ENCODE data around the gene E2F6. TPM values are rescaled to one million over a fixed set of nuclear protein-coding genes. Genes with fewer than 3 reads are reported as not detected.
"Not testable (repeated sequence)": the region's sequence is repeated elsewhere in the genome, so short reads cannot be mapped to it uniquely, and the experiment has no call there.

Gene E2F6
- total RNA-seq, 1 experiment from 2014 or later, result 14.2 TPM

- peaks cover 9% of the 10 kb centered on the region for H3K9me3 Mint-ChIP-seq
- TF ChIP-seq ZBTB43 (CRISPR knock-in tag; IDR thresholded peaks at IDR 0.05), result no peak
- TF ChIP-seq, protein P1, sequence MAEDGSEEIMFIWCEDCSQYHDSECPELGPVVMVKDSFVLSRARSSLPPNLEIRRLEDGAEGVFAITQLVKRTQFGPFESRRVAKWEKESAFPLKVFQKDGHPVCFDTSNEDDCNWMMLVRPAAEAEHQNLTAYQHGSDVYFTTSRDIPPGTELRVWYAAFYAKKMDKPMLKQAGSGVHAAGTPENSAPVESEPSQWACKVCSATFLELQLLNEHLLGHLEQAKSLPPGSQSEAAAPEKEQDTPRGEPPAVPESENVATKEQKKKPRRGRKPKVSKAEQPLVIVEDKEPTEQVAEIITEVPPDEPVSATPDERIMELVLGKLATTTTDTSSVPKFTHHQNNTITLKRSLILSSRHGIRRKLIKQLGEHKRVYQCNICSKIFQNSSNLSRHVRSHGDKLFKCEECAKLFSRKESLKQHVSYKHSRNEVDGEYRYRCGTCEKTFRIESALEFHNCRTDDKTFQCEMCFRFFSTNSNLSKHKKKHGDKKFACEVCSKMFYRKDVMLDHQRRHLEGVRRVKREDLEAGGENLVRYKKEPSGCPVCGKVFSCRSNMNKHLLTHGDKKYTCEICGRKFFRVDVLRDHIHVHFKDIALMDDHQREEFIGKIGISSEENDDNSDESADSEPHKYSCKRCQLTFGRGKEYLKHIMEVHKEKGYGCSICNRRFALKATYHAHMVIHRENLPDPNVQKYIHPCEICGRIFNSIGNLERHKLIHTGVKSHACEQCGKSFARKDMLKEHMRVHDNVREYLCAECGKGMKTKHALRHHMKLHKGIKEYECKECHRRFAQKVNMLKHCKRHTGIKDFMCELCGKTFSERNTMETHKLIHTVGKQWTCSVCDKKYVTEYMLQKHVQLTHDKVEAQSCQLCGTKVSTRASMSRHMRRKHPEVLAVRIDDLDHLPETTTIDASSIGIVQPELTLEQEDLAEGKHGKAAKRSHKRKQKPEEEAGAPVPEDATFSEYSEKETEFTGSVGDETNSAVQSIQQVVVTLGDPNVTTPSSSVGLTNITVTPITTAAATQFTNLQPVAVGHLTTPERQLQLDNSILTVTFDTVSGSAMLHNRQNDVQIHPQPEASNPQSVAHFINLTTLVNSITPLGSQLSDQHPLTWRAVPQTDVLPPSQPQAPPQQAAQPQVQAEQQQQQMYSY (CRISPR knock-in tag; IDR thresholded peaks at IDR 0.05), result no peak
- TF ChIP-seq TEAD1 (CRISPR knock-in tag; IDR thresholded peaks at IDR 0.05), result no peak
- TF ChIP-seq CREB1 (CRISPR knock-in tag; IDR thresholded peaks at IDR 0.05), result no peak
- no peak for TF ChIP-seq ZNF121 (CRISPR knock-in tag; IDR thresholded peaks at IDR 0.05)
- TF ChIP-seq ERG (CRISPR knock-in tag; IDR thresholded peaks at IDR 0.05), result no peak
- no peak for TF ChIP-seq ZNF281 (CRISPR knock-in tag; IDR thresholded peaks at IDR 0.05)
- TF ChIP-seq, protein P2, sequence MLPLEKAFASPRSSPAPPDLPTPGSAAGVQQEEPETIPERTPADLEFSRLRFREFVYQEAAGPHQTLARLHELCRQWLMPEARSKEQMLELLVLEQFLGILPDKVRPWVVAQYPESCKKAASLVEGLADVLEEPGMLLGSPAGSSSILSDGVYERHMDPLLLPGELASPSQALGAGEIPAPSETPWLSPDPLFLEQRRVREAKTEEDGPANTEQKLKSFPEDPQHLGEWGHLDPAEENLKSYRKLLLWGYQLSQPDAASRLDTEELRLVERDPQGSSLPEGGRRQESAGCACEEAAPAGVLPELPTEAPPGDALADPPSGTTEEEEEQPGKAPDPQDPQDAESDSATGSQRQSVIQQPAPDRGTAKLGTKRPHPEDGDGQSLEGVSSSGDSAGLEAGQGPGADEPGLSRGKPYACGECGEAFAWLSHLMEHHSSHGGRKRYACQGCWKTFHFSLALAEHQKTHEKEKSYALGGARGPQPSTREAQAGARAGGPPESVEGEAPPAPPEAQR (CRISPR knock-in tag; IDR thresholded peaks at IDR 0.05), result no peak
- TF ChIP-seq OVOL2 (CRISPR knock-in tag; IDR thresholded peaks at IDR 0.05; ENCODE audit: borderline replicate concordance), result no peak
- no peak for TF ChIP-seq ATF3 (CRISPR knock-in tag; conservative IDR thresholded peaks at IDR 0.05)
- no peak for TF ChIP-seq ETV6 (CRISPR knock-in tag; IDR thresholded peaks at IDR 0.05)
- H3K4me3 Mint-ChIP-seq, result no peak overlapping the region
- POLR2A ChIA-PET, result no interaction called here
- H3K27me3 Mint-ChIP-seq (ENCODE audit: low read depth), result no peaks in the 10 kb centered on the region
- H3K36me3 Mint-ChIP-seq, result no peaks in the 10 kb centered on the region
- DNase-seq (ENCODE audit: low spot score) (no peak), ATAC-seq (no peak)
- H3K27ac Mint-ChIP-seq, result no peak overlapping the region
- CTCF ChIA-PET, result interaction anchor here (1.2 to 2.9 kb wide), 3 partner anchors 12 to 273 kb away, joined by 3 to 11 read pairs (median 6); a partner anchor contains a TSS
- peaks cover 7% of the 10 kb centered on the region for H3K4me1 Mint-ChIP-seq
Observed at GRCh38 chr2:11405599-11406266, 60.2 kb downstream of the E2F6 start.

- CTCF ChIA-PET, result interaction anchor here (0.6 to 1.6 kb wide), 4 partner anchors 42 to 272 kb away, joined by 3 to 6 read pairs (median 4); a partner anchor contains a TSS
- H3K27me3 Mint-ChIP-seq (ENCODE audit: low read depth); H3K27ac Mint-ChIP-seq; H3K36me3 Mint-ChIP-seq; POLR2A ChIA-PET; H3K4me1 Mint-ChIP-seq; H3K4me3 Mint-ChIP-seq; ATAC-seq; H3K9me3 Mint-ChIP-seq; DNase-seq (ENCODE audit: low spot score): not testable (repeated sequence)
Observed at GRCh38 chr2:11405074-11405406, 60.9 kb downstream of the E2F6 start.
